GM18517 (cell line): ENCODE measurements around the gene STT3A.

Experiments used
- ATAC-seq: cut with Tn5 transposase; IDR thresholded peaks from one replicate; pipeline ENCODE4 v1.9.1; 2021; ENCODE audit warnings: mild to moderate bottlenecking, moderate library complexity; ENCODE audit not compliant: unreplicated experiment

Gene STT3A

GRCh38 chr11:125587480-125587879 lies 5.2 kb upstream of the STT3A start:
- ATAC-seq: no peak

DNA sequence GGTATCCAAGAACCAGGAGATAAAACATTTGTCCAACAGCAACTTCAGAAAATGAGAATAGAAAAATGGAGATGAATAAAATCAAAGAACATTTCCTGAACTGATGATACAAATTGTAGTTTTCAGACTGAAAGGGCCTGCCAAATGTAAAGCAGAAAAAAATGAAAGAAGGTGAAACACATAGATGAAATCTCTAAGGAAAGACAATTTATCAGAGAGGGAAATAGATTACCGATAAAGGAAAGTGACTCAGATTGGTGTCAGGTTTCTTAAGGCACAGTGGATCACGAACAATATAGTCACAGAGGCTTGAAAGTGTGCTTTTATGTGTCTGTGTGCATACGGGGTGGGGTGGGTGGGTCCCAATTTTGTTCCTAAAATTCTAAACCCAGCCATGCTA lies 4.1 kb upstream of the STT3A start:
- no peak for ATAC-seq

DNA sequence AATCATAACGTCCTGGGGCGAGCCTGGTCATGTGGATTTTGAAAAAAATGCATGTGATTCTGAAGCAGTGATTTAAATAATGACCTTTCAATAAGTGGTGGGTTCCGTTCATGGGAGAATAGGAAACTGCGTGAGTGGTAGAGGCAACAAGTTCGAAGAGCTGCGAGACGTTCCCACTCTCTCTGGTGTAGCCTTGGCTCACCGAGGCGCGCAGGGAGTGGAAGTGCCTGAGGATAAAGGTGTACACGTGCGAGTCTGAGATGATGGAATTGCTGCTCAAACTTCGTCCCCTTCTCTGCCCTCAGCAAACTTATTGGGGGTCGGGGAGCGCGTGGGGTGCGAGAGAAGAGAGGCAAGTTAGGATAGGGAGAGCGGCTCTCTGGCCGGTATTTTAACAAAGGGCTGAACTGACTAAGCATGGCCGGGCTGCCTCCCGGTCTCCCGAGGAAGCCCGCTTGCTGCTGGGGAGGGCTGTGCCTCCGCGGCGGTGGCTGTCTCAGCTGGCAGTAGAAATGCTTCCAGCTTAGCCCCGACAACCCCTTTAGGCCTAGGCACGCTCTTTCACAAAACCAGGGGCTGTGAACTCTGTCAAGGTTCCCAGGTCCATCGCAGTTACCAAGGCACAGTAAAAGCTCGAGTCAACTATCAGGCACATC lies 875 bp upstream of the STT3A start:
- peak; percentile 28 for ATAC-seq

DNA sequence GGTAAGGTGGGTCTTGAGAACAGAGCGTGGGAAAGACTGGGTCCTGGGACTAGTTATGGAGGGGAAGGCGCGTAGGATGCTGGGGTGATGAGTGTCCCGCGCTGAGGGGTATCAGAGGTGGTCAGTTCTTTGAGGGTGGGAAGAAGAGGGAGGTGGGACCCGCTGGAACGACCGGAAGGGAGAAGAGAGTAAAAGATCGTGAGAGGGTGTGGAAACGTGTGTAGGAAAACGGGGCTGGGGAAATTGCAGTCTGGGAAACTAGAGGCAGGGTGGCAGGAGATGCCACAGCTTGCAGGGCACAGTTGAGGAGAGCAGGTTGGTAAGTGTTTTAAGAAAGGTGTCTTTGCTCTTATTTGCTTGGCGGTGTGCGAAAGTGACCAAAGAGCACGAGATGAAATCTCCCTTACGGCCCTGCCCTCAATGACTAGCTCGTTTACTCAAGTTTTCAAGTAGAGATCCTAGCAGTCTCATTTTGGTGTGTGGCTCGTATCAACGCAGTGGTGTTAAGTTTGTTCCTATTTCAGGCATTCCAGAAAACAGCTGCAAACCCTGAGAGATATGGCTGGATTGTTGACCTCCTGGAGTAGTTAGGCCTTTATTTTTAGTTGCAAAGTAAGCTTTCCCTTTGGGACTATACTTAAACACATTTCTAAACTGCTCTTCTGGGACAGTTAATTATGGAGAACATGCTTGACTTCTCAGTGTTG lies 615 bp downstream of the STT3A start:
- ATAC-seq: no peak

DNA sequence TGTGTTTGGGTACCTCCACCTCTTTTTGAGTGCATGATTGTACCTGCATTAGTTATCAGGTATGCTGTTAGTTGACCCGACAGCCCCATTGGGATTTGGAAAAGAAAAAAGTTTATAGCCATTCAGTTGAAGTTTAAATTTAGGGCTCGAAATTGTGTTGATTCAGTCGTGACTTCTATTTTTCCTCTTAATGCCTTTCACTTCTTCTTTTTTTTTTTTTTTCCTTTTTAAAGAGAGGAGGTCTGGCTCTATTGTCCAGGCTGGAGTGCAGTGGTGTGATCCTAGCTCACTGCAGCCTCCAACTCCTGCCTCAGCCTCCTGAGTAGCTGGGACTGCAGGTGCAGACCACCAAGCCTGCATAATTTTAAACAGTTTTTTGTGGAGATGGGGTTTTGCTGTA lies 2.3 kb downstream of the STT3A start:
- no peak for ATAC-seq

DNA sequence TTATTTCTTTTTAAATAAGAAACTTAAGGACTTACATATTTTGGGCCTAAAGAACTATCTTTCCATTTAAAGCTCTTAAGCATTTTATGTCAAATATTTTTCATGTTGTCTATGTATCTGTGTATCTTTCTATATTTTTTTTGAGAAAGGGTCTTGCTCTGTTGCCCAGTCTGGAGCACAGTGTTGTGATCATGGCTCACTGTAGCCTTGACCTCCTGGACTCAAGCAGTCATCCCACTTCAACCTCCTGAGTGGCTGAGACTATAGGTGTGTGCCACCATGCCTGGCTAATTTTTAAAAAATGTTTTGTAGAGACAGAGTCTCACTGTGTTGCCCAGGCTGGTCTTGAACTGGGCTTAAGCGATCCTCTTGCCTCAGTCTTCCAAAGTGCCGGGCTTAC lies 8.0 kb downstream of the STT3A start:
- no peak for ATAC-seq

DNA sequence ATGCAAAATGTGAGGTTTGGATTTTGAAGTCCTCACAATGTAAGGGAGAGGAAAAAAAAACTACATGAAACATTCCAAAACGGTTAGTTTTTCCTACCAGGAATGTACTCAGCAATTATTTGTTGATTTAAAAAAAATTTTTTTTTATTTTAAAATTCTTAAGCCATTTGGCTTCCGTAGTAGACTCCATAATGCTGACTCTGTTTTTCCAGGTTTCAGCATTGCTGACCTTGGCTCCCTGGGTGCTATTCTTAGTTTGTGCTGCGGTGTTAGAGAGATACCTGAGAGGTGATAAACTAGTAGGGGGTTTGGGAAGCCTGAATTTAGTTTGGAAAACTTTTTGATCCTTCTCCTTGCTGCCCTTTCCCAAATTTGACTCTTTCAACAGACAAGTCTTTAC lies 10.6 kb downstream of the STT3A start:
- ATAC-seq: no peak

DNA sequence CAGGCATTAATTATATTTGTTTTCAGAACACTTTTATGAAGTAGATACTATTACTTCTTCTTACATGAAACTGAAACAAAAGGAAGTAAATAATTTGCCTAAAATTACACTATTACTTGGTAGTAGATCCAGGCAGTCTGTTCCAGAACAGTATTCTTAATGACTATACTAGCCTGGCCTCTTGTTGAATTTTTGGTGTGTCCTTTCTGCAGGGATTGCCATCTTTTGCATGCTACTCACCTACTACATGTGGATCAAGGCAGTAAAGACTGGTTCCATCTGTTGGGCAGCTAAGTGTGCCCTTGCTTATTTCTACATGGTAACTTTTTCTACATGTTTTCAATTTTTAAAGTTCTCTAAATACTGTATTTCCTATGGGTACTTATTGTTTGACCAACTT lies 12.8 kb downstream of the STT3A start:
- ATAC-seq: no peak

GRCh38 chr11:125609545-125609944 lies 16.9 kb downstream of the STT3A start:
- no peak for ATAC-seq

DNA sequence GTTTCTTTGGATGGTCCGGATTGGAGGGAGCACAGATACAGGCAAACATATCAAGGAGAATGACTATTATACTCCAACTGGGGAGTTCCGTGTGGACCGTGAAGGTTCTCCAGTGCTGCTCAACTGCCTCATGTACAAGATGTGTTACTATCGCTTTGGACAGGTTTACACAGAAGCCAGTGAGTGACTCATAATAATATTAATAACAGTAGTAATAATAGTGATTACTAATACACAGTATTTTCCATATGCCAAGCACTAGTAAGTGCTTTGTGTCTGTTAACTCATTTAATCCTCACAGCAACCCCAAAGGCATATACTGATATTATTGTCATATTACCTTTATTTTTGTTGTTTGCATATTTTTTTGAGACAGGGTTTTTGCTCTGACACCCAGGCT lies 25.7 kb downstream of the STT3A start:
- ATAC-seq: no peak

- no peak for ATAC-seq
Measured at GRCh38 chr11:125621995-125622394, 29.3 kb downstream of the STT3A start.

GRCh38 chr11:125623064-125623463 lies 30.4 kb downstream of the STT3A start:
- ATAC-seq: no peak

- no peak for ATAC-seq
Measured at GRCh38 chr11:125624756-125625213, 32.1 kb downstream of the STT3A start, which contains the start of gene CHEK1. CHEK1 (plus strand) TSS chr11:125625163; CDS start chr11:125626769, 1,606 bp downstream.

- ATAC-seq: peak; percentile 45
Measured at GRCh38 chr11:125625225-125625629, 32.6 kb downstream of the STT3A start.

GRCh38 chr11:125625630-125626287 lies 33.1 kb downstream of the STT3A start:
- ATAC-seq: peak; percentile 72

DNA sequence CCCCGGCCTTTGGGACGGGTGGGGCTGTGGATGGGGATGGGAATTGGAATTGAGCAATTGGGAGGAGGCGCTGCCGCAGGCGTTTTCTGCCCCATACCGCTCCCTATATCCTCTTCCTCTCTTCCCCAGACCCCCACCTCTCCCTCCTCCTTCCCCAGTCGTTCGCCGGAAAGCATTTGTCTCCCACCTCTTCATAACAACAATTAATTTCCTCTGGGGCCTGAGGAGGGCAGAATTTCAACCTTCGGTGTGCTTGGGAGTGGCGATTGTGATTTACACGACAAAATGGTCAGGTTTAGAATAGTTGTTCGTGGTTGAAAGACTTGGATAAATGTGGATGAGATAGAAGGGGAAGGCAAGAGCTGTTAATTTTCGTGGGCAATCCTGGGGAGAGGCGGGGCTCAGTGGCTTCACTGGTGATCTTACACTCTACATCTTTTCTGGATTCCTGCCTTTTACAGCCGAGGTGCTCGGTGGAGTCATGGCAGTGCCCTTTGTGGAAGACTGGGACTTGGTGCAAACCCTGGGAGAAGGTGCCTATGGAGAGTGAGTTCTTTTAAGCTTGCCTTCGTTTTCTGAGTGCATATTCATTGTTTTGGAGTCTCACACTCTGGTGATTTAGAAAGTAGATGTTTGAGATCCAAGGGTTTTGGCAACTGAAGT lies 33.8 kb downstream of the STT3A start:
- peak; percentile 29 for ATAC-seq

- no peak for ATAC-seq
Measured at GRCh38 chr11:125627236-125627910, 34.7 kb downstream of the STT3A start.

GRCh38 chr11:125637840-125638239 lies 45.2 kb downstream of the STT3A start:
- ATAC-seq: no peak

DNA sequence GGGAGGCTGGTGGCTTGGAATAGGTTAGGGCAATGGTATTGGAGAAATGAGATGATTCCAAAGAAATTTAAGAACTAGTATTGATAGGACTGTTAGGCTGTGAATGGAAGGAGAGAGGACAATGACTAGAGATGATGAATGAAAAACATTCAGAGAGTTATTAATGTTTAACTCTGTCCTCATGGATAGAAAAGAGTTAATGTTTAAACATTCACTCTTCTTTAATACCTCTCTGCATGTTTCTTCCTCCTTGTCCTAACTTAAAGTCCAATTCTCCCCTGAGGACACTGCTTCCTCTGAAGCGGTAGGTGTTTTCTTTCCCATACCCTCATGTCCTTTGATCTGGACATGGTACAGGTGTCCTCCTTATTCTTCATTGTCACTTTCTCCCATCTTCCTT lies 45.7 kb downstream of the STT3A start:
- ATAC-seq: no peak

- ATAC-seq: no peak
Measured at GRCh38 chr11:125645871-125646270, 53.2 kb downstream of the STT3A start.
